A549 (cell line): ENCODE results near the gene CHCHD6. TPM values are rescaled to one million over a fixed set of nuclear protein-coding genes. Genes with fewer than 3 reads are reported as not detected.

Source experiments
- ATAC-seq, 2 experiments: fragments of 200-7000 bp in 1 of 2; fragments of >200 bp in 1 of 2; cut with Nextera tagmentation in 1 of 2; cut with Tn5 transposase in 1 of 2; 3 replicates each; pipeline versions ENCODE4 v1.8.0 to v1.9.1; 2018 to 2020; ENCODE audit warnings: mild to moderate bottlenecking in 1 of 2, moderate library complexity in 1 of 2
- CTCF ChIA-PET: fragments of 300-600 bp; sonication (Branson Sonifier 250); formaldehyde crosslinking; extraction: SDS; loops from one replicate; lab custom pipeline; 2021; ENCODE audit warnings: antibody characterized with exemption, inconsistent platforms; lab: Yijun Ruan, JAX
- POLR2A ChIA-PET: fragments of 350-600 bp; formaldehyde crosslinking; extraction: SDS; loops from one replicate; lab custom pipeline; 2021; ENCODE audit warnings: antibody characterized with exemption, inconsistent platforms; lab: Yijun Ruan, JAX
- DNase-seq, 2 experiments: peaks; one replicate each; pipeline versions ENCODE4 v3.0.0 to v3.0.0-alpha.2; 2011 to 2016; ENCODE audit warnings: low read depth in 1 of 2, low spot score in 1 of 2
- FAIRE-seq: peaks from 2 replicates; lab custom pipeline; 2011; peaks lifted over from hg19 to GRCh38; lab: Jason Lieb, UNC
- H3K27ac ChIP-seq, 2 experiments: fragments of >200 bp; sonication (Bioruptor Twin); formaldehyde crosslinking; 3 replicates each; pipeline ENCODE4 v1.5.1; 2016 to 2017
- H3K4me1 ChIP-seq: fragments of >200 bp; sonication (Bioruptor Twin); formaldehyde crosslinking; 3 replicates; pipeline ENCODE4 v1.6.1; 2016
- H3K4me2 ChIP-seq: fragments of >200 bp; sonication (Bioruptor Twin); formaldehyde crosslinking; 3 replicates; pipeline ENCODE4 v1.6.1; 2016
- H3K4me3 ChIP-seq: fragments of >200 bp; sonication (Bioruptor Twin); formaldehyde crosslinking; 3 replicates; pipeline ENCODE4 v1.5.1; 2016
- H3K9me3 ChIP-seq: fragments of >200 bp; sonication (Bioruptor Twin); formaldehyde crosslinking; 3 replicates; pipeline ENCODE4 v1.6.1; 2016
- CBX8 ChIP-seq: fragments of 200-600 bp; sonication (generic); IDR thresholded peaks from 2 replicates; pipeline ENCODE4 v1.6.1; 2016
- EHF ChIP-seq: fragments of 250-450 bp; sonication (Bioruptor Pico); IDR thresholded peaks from 2 replicates; pipeline ENCODE4 v1.5.0; 2020; ENCODE audit warnings: mild to moderate bottlenecking
- EP300 ChIP-seq, 2 experiments: fragments of >200 bp; sonication (Bioruptor Twin); formaldehyde crosslinking; IDR thresholded peaks; 2 replicates in 1 of 2; 3 replicates in 1 of 2; pipeline ENCODE4 v1.6.1; 2016 to 2017
- ESRRA ChIP-seq: fragments of 150-350 bp; IDR thresholded peaks from 2 replicates; pipeline ENCODE4 v1.6.1; 2014; ENCODE audit warnings: mild to moderate bottlenecking, low read length, borderline replicate concordance
- FOSB ChIP-seq: fragments of 250-450 bp; sonication (Bioruptor Pico); IDR thresholded peaks from 2 replicates; pipeline ENCODE4 v1.5.0; 2020; ENCODE audit warnings: mild to moderate bottlenecking, moderate library complexity
- FOXS1 ChIP-seq: fragments of 250-450 bp; sonication (Bioruptor Pico); IDR thresholded peaks from 2 replicates; pipeline ENCODE4 v1.5.0; 2020; ENCODE audit warnings: mild to moderate bottlenecking, moderate library complexity
- HEYL ChIP-seq: fragments of 250-450 bp; sonication (Bioruptor Pico); IDR thresholded peaks from 2 replicates; pipeline ENCODE4 v1.8.0; 2021; ENCODE audit warnings: mild to moderate bottlenecking, moderate library complexity
- JUN ChIP-seq, 2 experiments: fragments of >200 bp; sonication (Bioruptor Twin); formaldehyde crosslinking; IDR thresholded peaks; 2 replicates in 1 of 2; 3 replicates in 1 of 2; pipeline ENCODE4 v1.6.1; 2016 to 2017
- KDM5A ChIP-seq: fragments of 200-600 bp; sonication (generic); IDR thresholded peaks from 2 replicates; pipeline ENCODE4 v1.6.1; 2016; ENCODE audit warnings: antibody characterized with exemption, mild to moderate bottlenecking
- MAZ ChIP-seq: fragments of 150-350 bp; IDR thresholded peaks from 2 replicates; pipeline ENCODE4 v1.6.1; 2014; ENCODE audit warnings: antibody characterized with exemption, low read depth, low read length, borderline replicate concordance
- RARB ChIP-seq: fragments of 250-450 bp; sonication (Bioruptor Pico); IDR thresholded peaks from 2 replicates; pipeline ENCODE4 v1.8.0; 2021; ENCODE audit warnings: mild to moderate bottlenecking, moderate library complexity
- SREBF2 ChIP-seq: fragments of 450-650 bp; IDR thresholded peaks from 2 replicates; pipeline ENCODE4 v1.6.1; 2014; ENCODE audit warnings: mild to moderate bottlenecking, moderate library complexity
- TFCP2L1 ChIP-seq: fragments of 250-450 bp; sonication (Bioruptor Pico); IDR thresholded peaks from 2 replicates; pipeline ENCODE4 v1.5.0; 2021; ENCODE audit warnings: mild to moderate bottlenecking
- TP53 ChIP-seq: fragments of 250-450 bp; sonication (Bioruptor Pico); IDR thresholded peaks from 2 replicates; pipeline ENCODE4 v1.5.0; 2021; ENCODE audit warnings: mild to moderate bottlenecking, moderate library complexity
- ZNF302 ChIP-seq: fragments of 250-450 bp; sonication (Bioruptor Pico); IDR thresholded peaks from 2 replicates; pipeline ENCODE4 v1.9.0; 2021; ENCODE audit warnings: inconsistent platforms, mild to moderate bottlenecking, moderate library complexity
- WGBS: methylation state at CpG from one replicate; pipeline ENCODE4 v1.1.6; 2017; ENCODE audit errors: missing lambda C conversion rate; 5-methylcytosine and 5-hydroxymethylcytosine counted together
- polyA plus RNA-seq, 4 experiments: library from polyadenylated mRNA; depleted of rRNA in 3 of 4; stranded (reverse); fragments of >200 nt; fragmentation: RNase III in 1 of 4; extraction: RNeasy Plus Mini Kit Qiagen cat#74134 plus additional on column Dnase treatment in 1 of 4; gene quantifications; 2 replicates in 3 of 4; 3 replicates in 1 of 4; pipeline ENCODE4 v1.2.3, GENCODE V29; 2011 to 2017
- TF ChIP-seq, protein P1 (sequence below): fragments of 450-650 bp; IDR thresholded peaks from 2 replicates; pipeline ENCODE4 v1.6.1; 2014; ENCODE audit warnings: antibody characterized with exemption
- TF ChIP-seq, protein P2 (sequence below): fragments of >200 bp; sonication (Bioruptor Twin); formaldehyde crosslinking; IDR thresholded peaks from 3 replicates; pipeline ENCODE4 v1.5.1; 2016
- TF ChIP-seq, protein P3 (sequence below): fragments of 150-350 bp; IDR thresholded peaks from 2 replicates; pipeline ENCODE4 v1.6.1; 2014; ENCODE audit warnings: low read depth, mild to moderate bottlenecking, low read length

CHCHD6 gene
- polyA plus RNA-seq, 2 of the 4 experiments (the other 2 are of a cell fraction) = 15.0 to 18.1 TPM

DNA sequence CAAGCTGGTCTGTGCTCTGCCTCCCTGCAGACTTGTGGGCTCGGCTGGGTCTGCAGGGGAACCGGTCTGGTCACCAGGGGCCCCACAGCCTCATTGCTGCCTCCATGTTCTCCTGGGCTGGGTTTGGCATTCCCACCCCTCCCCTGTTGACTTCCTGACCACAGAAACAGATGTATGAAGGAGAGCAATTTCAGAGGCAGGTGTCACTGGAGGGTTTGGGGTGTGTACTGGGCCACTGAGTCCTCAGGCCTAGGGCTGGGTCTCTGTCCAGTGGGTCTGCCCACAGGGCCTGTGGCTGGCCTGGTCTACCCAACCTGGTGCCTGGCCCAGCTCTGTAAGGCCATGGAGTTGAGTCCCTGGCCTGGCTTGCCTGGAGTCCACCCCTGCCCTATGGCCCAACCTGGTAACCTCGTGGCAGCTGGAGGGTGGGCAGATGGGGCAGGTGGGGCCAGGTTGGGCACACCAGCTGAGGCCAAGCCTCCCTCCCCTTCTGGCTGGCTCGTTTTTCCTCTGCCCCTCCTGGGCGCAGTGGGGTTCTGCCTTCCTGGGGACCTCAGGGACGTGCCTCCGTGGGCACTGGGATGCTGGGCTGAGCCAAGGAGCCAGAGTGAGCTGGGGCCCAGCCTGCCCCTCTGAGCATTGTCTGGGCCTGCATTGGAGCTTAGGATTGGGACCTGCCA, 299.7 kb downstream of the CHCHD6 start (continued):
- TF ChIP-seq, protein P1, sequence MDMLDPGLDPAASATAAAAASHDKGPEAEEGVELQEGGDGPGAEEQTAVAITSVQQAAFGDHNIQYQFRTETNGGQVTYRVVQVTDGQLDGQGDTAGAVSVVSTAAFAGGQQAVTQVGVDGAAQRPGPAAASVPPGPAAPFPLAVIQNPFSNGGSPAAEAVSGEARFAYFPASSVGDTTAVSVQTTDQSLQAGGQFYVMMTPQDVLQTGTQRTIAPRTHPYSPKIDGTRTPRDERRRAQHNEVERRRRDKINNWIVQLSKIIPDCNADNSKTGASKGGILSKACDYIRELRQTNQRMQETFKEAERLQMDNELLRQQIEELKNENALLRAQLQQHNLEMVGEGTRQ = no peak

DNA sequence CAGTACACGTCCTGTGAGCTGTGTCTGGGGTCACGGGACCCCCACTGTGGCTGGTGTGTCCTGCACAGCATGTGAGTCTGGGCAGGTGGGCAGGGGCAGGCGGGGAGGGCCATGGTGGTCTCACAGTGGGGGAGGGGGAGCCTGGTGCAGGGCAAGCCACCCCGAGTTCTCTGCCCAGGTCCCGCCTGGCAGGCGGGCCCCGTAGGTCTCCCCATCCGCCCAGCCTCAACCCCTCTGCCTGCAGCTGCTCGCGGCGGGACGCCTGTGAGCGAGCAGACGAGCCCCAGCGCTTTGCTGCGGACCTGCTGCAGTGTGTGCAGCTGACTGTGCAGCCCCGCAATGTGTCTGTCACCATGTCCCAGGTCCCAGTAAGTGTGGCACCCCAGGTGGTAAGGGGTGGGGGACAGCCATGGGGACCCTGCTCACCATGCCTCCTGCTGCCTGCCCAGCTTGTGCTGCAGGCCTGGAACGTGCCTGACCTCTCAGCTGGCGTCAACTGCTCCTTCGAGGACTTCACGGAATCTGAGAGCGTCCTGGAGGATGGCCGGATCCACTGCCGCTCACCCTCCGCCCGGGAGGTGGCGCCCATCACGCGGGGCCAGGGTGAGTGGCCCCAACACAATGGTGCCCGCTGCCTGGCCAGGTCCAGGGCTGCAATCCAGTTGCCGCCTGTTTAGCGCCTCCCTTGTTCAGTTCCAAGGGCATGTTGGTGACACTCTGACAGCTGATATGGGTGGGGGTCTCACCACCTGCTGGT, 300.8 kb downstream of the CHCHD6 start:
- TF ChIP-seq TP53 (no peak), TFCP2L1 (CRISPR knock-in tag) (no peak), MAZ (no peak), EHF (CRISPR knock-in tag) (no peak), SREBF2 (no peak), ESRRA (no peak), ZNF302 (CRISPR knock-in tag) (no peak), FOXS1 (CRISPR knock-in tag) (no peak), CBX8 (no peak), JUN (IDR thresholded peaks at IDR 0.05) (no peak), FOSB (CRISPR knock-in tag) (no peak), KDM5A (no peak), RARB (CRISPR knock-in tag) (no peak), HEYL (CRISPR knock-in tag) (no peak), EP300 (IDR thresholded peaks at IDR 0.05) (no peak)
- TF ChIP-seq, protein P2, sequence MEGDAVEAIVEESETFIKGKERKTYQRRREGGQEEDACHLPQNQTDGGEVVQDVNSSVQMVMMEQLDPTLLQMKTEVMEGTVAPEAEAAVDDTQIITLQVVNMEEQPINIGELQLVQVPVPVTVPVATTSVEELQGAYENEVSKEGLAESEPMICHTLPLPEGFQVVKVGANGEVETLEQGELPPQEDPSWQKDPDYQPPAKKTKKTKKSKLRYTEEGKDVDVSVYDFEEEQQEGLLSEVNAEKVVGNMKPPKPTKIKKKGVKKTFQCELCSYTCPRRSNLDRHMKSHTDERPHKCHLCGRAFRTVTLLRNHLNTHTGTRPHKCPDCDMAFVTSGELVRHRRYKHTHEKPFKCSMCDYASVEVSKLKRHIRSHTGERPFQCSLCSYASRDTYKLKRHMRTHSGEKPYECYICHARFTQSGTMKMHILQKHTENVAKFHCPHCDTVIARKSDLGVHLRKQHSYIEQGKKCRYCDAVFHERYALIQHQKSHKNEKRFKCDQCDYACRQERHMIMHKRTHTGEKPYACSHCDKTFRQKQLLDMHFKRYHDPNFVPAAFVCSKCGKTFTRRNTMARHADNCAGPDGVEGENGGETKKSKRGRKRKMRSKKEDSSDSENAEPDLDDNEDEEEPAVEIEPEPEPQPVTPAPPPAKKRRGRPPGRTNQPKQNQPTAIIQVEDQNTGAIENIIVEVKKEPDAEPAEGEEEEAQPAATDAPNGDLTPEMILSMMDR = no peak
- TF ChIP-seq, protein P1 = no peak
- TF ChIP-seq, protein P3, sequence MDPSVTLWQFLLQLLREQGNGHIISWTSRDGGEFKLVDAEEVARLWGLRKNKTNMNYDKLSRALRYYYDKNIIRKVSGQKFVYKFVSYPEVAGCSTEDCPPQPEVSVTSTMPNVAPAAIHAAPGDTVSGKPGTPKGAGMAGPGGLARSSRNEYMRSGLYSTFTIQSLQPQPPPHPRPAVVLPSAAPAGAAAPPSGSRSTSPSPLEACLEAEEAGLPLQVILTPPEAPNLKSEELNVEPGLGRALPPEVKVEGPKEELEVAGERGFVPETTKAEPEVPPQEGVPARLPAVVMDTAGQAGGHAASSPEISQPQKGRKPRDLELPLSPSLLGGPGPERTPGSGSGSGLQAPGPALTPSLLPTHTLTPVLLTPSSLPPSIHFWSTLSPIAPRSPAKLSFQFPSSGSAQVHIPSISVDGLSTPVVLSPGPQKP = no peak
- TF ChIP-seq, all 56 proteins: peak for 0
- Histone ChIP-seq H3K4me1 (no peaks in the 10 kb centered on the region; the same call in 1 of the 3 replicates), H3K4me3 (no peak overlapping the region), H3K27ac (no peak overlapping the region), H3K9me3 (no peaks in the 10 kb centered on the region), H3K4me2 (no peak overlapping the region)
- ChIA-PET POLR2A (no interaction called here), CTCF (interaction anchor here (0.5 to 1.2 kb wide), 2 partner anchors 23 to 252 kb away, joined by 3 read pairs; no protein-coding TSS in a partner anchor)
- no peak for FAIRE-seq
- ATAC-seq = 0 out of 6 replicates have a peak, but pooled peaks of 1 of the 2 experiments have one; percentile 16
- WGBS = 97% methylated on average over 11 of the region's 32 CpGs
- no peak for DNase-seq
